NB4 (cell line): ENCODE results near the gene BCL2.

Source experiments
- CTCF ChIP-seq: IDR thresholded peaks from one replicate; pipeline ENCODE4 v1.5.1; 2012; ENCODE audit warnings: low read depth, low read length
- MAX ChIP-seq: IDR thresholded peaks from 2 replicates; pipeline ENCODE4 v1.6.1; 2011; ENCODE audit warnings: low read depth, low read length
- MYC ChIP-seq: IDR thresholded peaks from 2 replicates; pipeline ENCODE4 v1.6.1; 2011; ENCODE audit warnings: low read depth, low read length
- POLR2A ChIP-seq: IDR thresholded peaks from 2 replicates; pipeline ENCODE4 v1.6.1; 2011; ENCODE audit warnings: mild to moderate bottlenecking; ENCODE audit not compliant: insufficient read length; ENCODE audit errors: extremely low read depth

DNA sequence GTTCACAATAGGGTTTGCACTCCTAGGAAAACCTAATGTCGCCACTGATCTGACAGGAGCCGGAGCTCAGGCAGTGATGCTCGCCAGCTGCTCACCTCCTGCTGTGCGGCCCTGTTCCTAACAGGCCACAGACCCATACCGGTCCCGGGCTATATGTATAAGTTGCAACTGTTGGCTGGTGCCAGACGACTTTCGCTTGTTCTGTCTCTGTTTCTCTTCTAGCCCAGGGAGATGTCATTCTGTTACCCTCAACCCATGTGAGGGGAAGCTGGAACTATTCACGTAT lies 170.3 kb downstream of the BCL2 start:
- TF ChIP-seq CTCF (no peak), POLR2A (no peak), MAX (no peak), MYC (no peak)
